GM21786 (cell line): ENCODE measurements around the gene NAT14.

Source experiments
- ATAC-seq: cut with Tn5 transposase; IDR thresholded peaks from one replicate; pipeline ENCODE4 v1.9.1; 2021; ENCODE audit not compliant: unreplicated experiment

The NAT14 gene

GRCh38 chr19:55453511-55454260 lies 31.3 kb upstream of the NAT14 start:
- ATAC-seq: no peak

DNA sequence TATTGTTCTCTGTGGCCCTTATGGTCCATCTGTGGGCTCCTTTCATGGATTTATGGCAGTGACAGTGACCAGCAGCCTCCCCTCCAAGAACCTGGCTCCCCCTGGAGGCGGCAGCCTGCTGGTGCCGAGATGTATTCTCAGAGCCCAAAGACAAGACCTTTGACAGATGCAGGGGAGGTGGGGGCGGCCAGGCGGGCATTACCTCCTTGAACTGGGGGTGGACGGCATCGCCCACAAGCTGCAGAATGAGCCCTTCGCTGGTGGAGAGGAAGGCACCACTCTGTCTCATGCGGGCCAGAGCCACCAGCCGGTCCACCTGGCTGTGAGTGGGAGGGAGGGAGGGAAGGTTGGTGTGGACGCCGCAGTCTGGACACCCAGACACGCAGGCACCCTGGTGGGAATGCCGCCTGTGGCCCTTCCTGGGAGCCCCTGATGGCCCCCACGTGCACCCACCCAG lies 30.2 kb upstream of the NAT14 start:
- ATAC-seq: no peak

DNA sequence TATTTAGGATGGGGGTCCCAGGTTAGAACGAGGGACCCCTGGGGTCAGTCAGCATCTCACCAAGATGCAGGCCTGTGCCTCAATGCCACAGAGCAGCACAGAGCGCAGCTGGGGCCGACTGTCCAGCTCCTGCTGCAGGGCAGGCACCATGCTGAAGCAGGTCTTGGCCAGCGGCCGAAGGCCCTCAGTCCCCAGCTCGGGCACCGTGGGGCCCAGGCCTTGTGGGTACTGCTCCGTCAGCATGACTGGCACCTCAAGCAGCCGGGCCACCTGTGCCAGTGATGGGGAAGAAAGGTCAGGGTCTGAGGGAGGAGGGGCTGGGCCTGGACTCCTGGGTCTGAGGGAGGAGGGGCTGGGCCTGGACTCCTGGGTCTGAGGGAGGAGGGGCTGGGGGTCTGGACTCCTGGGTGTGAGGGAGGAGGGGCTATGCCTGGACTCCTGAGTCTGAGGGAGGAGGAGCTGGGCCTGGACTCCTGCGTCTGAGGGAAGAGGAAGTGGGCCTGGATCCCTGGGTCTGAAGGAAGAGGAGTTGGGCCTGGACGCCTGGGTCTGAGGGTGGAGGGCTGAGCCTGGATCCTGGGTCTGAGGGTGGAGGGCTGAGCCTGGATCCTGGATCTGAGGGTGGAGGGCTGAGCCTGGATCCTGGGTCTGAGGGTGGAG lies 29.3 kb upstream of the NAT14 start:
- no peak for ATAC-seq

- no peak for ATAC-seq
Observed at GRCh38 chr19:55456347-55456746, 28.6 kb upstream of the NAT14 start.

- ATAC-seq: no peak
Observed at GRCh38 chr19:55457683-55458457, 27.1 kb upstream of the NAT14 start.

- no peak for ATAC-seq
Observed at GRCh38 chr19:55459551-55459949, 25.4 kb upstream of the NAT14 start.

DNA sequence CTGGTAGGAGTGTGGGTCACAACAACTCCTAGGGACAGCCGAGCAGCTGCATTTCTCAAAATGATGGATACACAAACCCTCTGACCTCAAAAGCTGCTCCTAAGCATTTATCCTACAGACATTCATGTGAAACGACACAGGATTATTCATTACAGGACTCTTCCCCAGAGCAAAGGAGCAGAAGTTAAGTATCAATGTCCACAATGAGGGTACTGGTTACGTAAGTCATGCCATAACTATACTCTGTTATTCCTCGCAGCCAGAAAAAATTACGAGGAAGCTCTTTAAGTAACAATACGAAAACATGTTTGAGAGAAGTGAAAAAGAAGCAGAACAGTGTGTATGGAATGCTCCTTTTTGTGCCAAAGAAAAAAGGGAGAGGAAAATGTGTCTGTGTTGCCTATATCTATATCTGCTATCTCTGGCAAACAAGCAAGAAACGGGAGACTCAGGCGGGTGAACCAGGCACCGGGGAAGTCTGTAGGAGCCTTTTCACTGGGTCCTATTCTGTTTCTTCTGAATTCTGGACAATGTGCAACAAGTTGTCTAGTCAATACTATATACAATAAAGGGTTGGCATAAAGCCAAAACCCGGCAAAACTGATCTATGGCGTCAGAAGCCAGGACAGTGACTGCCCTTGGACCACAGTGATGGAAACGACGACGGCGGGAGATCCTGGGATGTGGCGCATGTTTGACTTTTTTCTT lies 24.9 kb upstream of the NAT14 start:
- no peak for ATAC-seq

DNA sequence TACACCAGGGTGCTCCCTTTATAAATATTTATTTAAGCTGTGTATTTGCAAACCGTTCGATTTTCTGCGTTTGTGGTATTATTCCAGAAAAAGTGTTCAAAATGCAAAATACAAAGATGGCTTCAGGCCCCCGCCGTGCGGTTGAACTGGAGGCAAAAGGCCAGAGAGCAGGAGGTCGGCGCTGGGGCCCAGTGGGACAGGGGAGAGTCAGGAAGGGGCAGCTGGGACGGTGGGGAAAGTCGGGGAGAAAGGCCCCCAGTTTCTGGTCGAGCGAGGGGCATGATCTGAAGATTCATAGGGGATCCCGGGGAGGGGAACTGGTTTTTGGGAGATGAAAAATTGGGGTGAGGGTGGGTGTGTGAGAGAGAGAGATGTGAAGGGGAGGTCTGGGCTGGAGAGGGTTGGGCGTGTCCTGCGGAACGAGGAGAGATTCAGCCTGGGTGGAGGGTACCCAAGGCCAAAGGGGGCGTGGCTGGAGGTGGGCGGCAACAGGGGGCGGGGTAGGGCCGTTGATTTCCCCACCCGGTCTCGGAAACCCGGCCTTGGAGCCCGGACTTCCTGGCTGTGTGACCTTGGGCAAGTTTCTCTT lies 24.2 kb upstream of the NAT14 start:
- no peak for ATAC-seq

DNA sequence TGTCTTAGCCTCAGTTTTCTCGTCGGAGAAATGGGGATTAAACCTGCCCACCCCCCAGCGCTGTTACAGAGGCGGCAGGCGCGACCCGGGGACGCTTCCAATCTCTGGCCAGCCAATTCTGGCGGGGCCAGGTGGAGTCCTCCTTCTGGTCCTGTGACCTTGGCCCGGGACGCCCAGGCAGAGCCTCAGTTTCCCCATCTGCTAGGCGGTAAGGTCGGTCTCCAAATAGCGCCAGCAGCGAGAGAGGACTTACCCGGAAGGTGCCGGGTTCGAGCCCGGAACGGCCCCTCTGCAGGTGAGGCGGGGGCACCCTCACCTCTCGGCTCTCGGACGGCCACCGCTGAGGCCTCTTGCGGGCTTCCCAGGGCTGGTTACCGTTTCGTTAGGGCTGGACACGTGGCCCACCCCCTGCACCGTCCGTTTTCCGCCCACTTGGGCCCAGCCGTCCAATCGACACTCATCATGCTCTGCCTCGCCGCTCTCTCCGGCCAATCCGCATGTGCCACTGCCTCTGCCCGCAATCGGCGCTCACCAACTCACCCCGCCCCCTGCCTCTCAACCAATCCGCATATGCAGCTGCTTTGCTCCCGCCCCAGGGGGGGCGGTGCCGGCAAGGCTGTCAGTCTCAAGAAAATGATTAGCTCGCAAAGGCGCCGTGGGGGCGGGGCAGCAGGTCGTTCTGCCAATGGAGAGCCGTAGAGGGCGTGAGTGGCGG lies 23.6 kb upstream of the NAT14 start, which contains the start of gene ISOC2:
TSS of gene ISOC2 (minus strand) at position 384 of the 715 bp plus-strand sequence. CDS start 5,156 bp downstream, outside the sequence.
- peak; percentile 93 for ATAC-seq

DNA sequence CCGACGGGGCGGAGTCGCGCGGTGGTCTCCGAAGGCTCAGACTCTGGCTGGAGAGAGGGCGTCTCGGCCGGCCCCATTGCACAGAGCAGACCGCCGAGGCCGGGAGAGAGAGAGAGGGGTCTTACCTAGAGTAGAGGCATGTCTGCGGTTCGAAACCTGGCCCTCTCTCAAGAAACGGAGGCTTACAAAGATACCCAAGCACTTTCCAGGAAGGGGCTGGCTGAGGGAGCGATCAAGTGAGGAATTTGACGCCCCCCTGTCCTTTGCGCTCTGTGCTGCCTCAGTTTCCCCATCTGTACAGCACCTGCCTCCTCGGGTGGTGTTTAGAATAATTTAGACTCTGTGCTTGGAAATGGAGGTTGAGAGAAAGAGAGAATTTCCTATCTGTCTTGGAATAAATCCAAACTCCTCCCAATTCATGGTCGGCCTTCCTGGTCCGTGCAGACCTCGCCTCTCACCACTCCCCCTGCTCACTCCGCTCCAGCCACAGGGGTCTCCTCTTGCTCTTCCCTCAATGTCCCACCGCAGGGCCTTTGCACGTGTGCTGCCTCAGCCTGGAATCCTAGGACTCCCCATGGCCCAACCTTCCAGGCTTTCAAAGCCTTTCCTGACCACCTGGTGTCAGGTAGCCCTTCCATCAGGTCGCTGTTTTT lies 22.9 kb upstream of the NAT14 start:
- no peak for ATAC-seq

GRCh38 chr19:55462722-55463121 lies 22.3 kb upstream of the NAT14 start:
- ATAC-seq: no peak

DNA sequence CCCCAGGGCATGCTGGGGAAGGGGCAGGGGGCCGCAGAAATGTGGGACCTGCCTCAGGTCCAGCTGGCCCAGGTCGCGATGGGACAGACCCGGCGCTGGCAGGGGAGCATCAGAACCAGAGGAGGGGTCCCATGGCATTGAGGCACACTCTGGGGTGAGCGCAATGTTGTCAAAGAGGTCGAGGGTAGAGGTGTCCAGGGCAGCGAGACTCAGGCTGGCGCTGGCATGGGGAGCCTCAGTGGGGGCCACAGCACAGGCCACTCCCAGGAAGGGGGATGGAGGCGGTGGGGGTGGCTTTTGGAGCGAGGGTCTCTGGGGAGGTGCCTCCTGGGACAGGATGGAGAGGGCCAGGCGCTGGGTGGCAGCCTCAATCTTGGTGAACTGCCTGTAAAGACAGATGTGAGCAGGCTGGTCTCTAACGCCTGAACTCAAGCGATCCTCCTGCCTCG lies 21.4 kb upstream of the NAT14 start:
- no peak for ATAC-seq

DNA sequence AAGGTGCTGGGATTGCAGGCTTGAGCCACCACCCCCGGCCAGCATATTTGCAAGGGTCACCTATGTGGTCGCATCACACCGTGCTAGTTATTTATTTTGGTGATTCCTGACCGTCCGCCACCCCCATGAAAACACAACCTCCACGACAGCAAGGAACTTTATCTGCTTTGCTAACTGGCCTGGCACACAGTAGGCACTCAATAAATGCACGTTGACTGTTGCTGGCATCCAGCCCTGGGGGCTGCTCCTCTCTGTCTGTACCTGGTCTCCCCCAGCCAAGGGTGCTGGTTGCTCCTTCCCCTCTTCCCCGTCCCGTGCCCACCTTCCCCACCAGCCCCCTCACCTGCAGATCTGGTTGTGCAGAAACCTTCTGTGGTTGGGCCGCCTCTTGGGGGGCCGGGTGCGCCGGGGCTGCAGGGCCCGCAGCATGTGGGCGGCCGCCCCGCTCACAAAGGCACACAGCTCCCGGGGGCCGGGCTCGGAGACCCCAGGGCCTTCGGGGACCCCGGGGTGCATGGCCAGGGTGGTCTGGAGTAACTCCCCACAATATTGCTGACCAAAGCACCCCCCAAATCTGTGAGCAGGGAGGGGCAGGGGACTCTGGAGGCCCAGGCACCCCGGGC lies 20.8 kb upstream of the NAT14 start:
- no peak for ATAC-seq

DNA sequence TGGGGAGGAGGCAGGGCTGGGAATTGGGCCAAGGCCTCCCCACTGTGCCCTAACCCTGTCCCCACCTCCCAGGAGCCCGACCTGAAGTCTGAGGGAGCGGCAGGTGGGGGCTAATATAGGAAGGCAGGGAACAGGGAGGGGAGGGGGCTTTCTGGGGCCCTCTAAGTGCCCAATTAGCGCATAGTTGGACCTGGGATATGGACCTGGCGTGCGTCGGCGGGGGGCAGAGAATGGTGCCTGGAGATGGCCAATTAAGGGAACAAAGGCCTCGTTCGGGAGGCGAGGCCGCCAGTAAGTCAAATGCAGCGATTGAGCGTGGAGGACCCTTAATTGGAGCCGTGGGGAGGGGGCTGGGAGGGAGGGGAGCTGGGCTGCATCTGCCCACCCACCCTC lies 20.3 kb upstream of the NAT14 start, which contains the start of gene C19orf85:
TSS of gene C19orf85 (minus strand) at position 90 of the 393 bp plus-strand sequence. CDS start 197 bp downstream, outside the sequence.
- no peak for ATAC-seq

DNA sequence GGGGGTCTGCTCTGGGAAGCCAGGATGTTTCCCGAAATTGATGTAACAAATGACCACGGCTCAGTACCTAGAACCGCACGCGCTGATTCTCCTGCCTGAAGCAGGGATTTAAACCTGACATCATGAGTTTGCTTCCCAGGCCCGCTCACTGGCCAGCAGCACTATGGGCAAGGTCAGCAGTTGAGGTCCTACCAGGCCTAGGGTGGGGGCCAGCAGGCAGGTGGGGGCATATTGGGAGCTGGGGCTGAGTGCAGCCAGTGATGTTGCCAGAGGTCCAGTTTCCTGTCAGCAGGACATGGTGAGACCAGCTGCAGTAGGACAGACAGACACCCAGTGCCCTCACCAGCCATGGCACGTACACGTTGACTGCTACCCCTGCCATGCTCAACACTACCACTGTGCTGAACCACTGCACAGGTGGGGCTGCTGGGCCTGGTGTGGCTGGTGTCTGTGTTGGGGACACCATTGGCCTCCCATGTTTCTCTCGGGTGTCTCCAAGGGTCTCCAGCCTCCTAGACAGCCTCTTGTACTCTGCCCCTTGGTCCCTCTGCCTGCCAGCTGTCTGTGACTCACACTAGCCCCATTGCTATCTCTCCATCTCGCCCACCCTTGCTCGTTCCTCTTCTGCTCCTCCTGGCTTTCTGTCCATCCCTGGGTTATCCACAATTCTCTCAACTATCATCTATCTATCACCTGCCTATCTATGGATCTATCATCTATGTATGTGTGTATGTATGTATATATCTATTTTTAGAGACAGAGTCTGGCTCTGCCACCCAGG lies 19.3 kb upstream of the NAT14 start:
- no peak for ATAC-seq

DNA sequence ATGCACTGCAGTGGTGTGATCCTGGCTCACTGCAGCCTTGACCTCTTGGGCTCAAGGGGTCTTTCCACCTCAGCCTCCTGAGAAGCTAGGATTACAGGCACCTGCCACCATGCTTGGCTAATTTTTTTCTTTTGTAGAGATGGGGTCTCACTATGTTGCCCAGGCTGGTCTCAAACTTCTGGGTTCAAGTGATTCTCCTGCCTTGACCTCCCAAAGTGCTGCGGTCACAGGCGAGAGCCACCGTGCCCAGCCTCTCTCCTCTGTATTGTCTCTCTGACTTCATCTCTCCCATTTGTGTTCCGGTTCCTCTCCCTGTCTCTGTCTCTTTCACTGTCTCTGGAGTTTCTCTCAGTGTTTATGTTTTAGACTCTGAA lies 18.8 kb upstream of the NAT14 start:
- ATAC-seq: no peak

- ATAC-seq: no peak
Observed at GRCh38 chr19:55467236-55468053, 17.5 kb upstream of the NAT14 start.
